Transverse colon (tissue), 3 donors: ENCODE measurements around the gene ENDOV.

Source experiments
- POLR2A ChIP-seq: fragments of 450-650 bp; IDR thresholded peaks from one replicate; pipeline ENCODE4 v1.6.1; 2016; ENCODE audit warnings: antibody characterized with exemption, mild to moderate bottlenecking, moderate library complexity
- TF ChIP-seq, protein P1 (sequence below), 5 experiments: fragments of 200-600 bp in 3 of 5; fragments of 450-650 bp in 2 of 5; sonication (generic) in 3 of 5; IDR thresholded peaks; 1 replicate in 2 of 5; 2 replicates in 3 of 5; pipeline ENCODE4 v1.5.1; 2016 to 2017; ENCODE audit warnings: antibody characterized with exemption in 5 of 5, inconsistent platforms in 3 of 5, mild to moderate bottlenecking in 2 of 5, moderate library complexity in 1 of 5

DNA sequence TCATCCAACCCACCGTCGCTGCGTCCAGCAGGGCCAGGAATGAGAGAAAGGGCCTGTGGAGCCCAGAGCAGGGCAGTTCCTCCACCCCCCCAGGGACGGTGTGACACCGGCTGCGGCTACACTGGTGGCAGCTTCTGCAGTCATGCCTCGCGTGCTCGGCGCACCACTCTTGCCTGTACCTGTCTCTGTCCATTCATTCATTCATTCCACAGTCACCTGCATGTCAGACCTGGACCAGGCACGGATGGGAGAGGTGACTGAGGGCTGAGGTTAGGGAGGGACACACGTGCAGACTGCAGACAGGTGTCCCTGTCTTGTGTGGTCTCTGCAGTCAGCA lies 27.3 kb downstream of the ENDOV start:
- TF ChIP-seq, protein P1, sequence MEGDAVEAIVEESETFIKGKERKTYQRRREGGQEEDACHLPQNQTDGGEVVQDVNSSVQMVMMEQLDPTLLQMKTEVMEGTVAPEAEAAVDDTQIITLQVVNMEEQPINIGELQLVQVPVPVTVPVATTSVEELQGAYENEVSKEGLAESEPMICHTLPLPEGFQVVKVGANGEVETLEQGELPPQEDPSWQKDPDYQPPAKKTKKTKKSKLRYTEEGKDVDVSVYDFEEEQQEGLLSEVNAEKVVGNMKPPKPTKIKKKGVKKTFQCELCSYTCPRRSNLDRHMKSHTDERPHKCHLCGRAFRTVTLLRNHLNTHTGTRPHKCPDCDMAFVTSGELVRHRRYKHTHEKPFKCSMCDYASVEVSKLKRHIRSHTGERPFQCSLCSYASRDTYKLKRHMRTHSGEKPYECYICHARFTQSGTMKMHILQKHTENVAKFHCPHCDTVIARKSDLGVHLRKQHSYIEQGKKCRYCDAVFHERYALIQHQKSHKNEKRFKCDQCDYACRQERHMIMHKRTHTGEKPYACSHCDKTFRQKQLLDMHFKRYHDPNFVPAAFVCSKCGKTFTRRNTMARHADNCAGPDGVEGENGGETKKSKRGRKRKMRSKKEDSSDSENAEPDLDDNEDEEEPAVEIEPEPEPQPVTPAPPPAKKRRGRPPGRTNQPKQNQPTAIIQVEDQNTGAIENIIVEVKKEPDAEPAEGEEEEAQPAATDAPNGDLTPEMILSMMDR (IDR thresholded peaks at IDR 0.05), result no peak
- TF ChIP-seq POLR2A, result no peak
